GM12878 (cell line): ENCODE measurements around the gene ATRN. TPM values are rescaled to one million over a fixed set of nuclear protein-coding genes. Genes with fewer than 3 reads are reported as not detected.
A peak's percentile ranks its signal among the peaks of the same experiment; 100 is the strongest.

Experiments
- ATAC-seq: fragments of 200-7000 bp; cut with Tn5 transposase; 3 replicates; pipeline ENCODE4 v1.9.1; 2020; ENCODE audit warnings: mild to moderate bottlenecking, moderate library complexity
- BruUV-seq: library from RNA; stranded (reverse); fragments of 400-500 nt; replicated peaks from 2 replicates; lab custom pipeline; 2021; lab: Mats Ljungman, UMichigan
- CTCF ChIA-PET: fragments of 300-600 bp; sonication (Branson Sonifier 250); formaldehyde crosslinking; extraction: SDS; loops from one replicate; lab custom pipeline; 2021; ENCODE audit warnings: inconsistent platforms; lab: Yijun Ruan, JAX
- POLR2A ChIA-PET: fragments of 350-600 bp; formaldehyde crosslinking; extraction: SDS; loops from one replicate; lab custom pipeline; 2021; ENCODE audit warnings: inconsistent platforms; lab: Charles Lee
- RAD21 ChIA-PET: fragments of 300-600 bp; sonication (Branson Sonifier 250); formaldehyde crosslinking; loops from one replicate; lab custom pipeline; 2023; ENCODE audit warnings: antibody characterized with exemption; ENCODE audit not compliant: unreplicated experiment; lab: Charles Lee
- SMC1A ChIA-PET: fragments of 300-600 bp; sonication (Branson Sonifier 250); formaldehyde crosslinking; loops from one replicate; lab custom pipeline; 2023; ENCODE audit not compliant: unreplicated experiment, uncharacterized antibody; lab: Charles Lee
- DNase-seq: peaks from one replicate; pipeline ENCODE4 v3.0.0-alpha.2; 2011; ENCODE audit warnings: low read depth, low spot score
- FAIRE-seq: peaks from 3 replicates; lab custom pipeline; 2011; peaks lifted over from hg19 to GRCh38; lab: Jason Lieb, UNC
- H2AFZ ChIP-seq: 2 replicates; pipeline ENCODE4 v1.6.0; 2011; ENCODE audit warnings: low read depth, low read length, control low read depth; ENCODE audit not compliant: control insufficient read depth
- H3K27ac ChIP-seq: 2 replicates; pipeline ENCODE4 v1.5.1; 2011; ENCODE audit warnings: control low read depth; ENCODE audit not compliant: control insufficient read depth, insufficient read depth
- H3K27me3 ChIP-seq, 2 experiments: replicated peaks in 1 of 2; 2 replicates each; pipeline versions ENCODE4 v1.6.0 to v1.6.1; 2011; ENCODE audit warnings: low read length in 1 of 2; ENCODE audit not compliant: control insufficient read depth in 2 of 2, insufficient read depth in 2 of 2
- H3K36me3 ChIP-seq, 2 experiments: 2 replicates each; pipeline ENCODE4 v1.5.1; 2011; ENCODE audit warnings: low read length in 1 of 2; ENCODE audit not compliant: control insufficient read depth in 2 of 2, insufficient read depth in 2 of 2
- H3K4me1 ChIP-seq: 2 replicates; pipeline ENCODE4 v1.6.1; 2011; ENCODE audit warnings: mild to moderate bottlenecking, low read length, moderate library complexity, mixed read lengths; ENCODE audit not compliant: control insufficient read depth, insufficient read depth
- H3K4me2 ChIP-seq: 2 replicates; pipeline ENCODE4 v1.6.0; 2011; ENCODE audit warnings: control low read depth; ENCODE audit not compliant: control insufficient read depth, insufficient read depth
- H3K4me3 ChIP-seq: fragments of 200-600 bp; sonication (generic); 2 replicates; pipeline ENCODE4 v1.5.1; 2016
- H3K79me2 ChIP-seq: 2 replicates; pipeline ENCODE4 v1.6.0; 2011; ENCODE audit warnings: low read length; ENCODE audit not compliant: control insufficient read depth, insufficient read depth
- H3K9ac ChIP-seq: 2 replicates; pipeline ENCODE4 v1.8.0; 2011; ENCODE audit warnings: low read length, control low read depth, mixed read lengths; ENCODE audit not compliant: control insufficient read depth, insufficient read depth
- H3K9me3 ChIP-seq: replicated peaks from 3 replicates; pipeline ENCODE4 v1.5.1; 2011; ENCODE audit warnings: mild to moderate bottlenecking, low read length; ENCODE audit not compliant: control insufficient read depth, insufficient read depth
- H4K20me1 ChIP-seq: 2 replicates; pipeline ENCODE4 v1.6.0; 2011; ENCODE audit not compliant: control insufficient read depth, insufficient read depth
- ATF2 ChIP-seq: IDR thresholded peaks from 2 replicates; pipeline ENCODE4 v1.6.1; 2012; ENCODE audit warnings: low read length, inconsistent platforms
- BACH1 ChIP-seq: fragments of 450-650 bp; IDR thresholded peaks from 2 replicates; pipeline ENCODE4 v1.6.1; 2017; ENCODE audit warnings: mild to moderate bottlenecking, borderline replicate concordance
- BHLHE40 ChIP-seq, 2 experiments: fragments of 450-650 bp in 1 of 2; IDR thresholded peaks; 2 replicates each; pipeline ENCODE4 v1.6.1; 2011 to 2017; ENCODE audit warnings: low read depth in 2 of 2, borderline replicate concordance in 1 of 2, improper control_type of control experiment in 1 of 2, low read length in 1 of 2, mild to moderate bottlenecking in 1 of 2
- CHD1 ChIP-seq: IDR thresholded peaks from 2 replicates; pipeline ENCODE4 v1.6.1; 2012; ENCODE audit warnings: low read depth, low read length, improper control_type of control experiment
- EP300 ChIP-seq, 2 experiments: fragments of 150-350 bp in 1 of 2; IDR thresholded peaks; 2 replicates each; pipeline ENCODE4 v1.6.1; 2011 to 2012; ENCODE audit warnings: low read depth in 2 of 2, low read length in 2 of 2, borderline replicate concordance in 1 of 2, improper control_type of control experiment in 1 of 2, inconsistent platforms in 1 of 2; ENCODE audit not compliant: control insufficient read depth in 1 of 2
- FOXK2 ChIP-seq: fragments of 450-650 bp; IDR thresholded peaks from 2 replicates; pipeline ENCODE4 v1.6.1; 2017; ENCODE audit warnings: mild to moderate bottlenecking, moderate library complexity
- GABPA ChIP-seq: IDR thresholded peaks from 2 replicates; pipeline ENCODE4 v1.6.1; 2014; ENCODE audit warnings: antibody characterized with exemption, low read depth, mild to moderate bottlenecking, inconsistent platforms
- HDGF ChIP-seq: fragments of 450-650 bp; IDR thresholded peaks from 2 replicates; pipeline ENCODE4 v1.6.1; 2016; ENCODE audit warnings: antibody characterized with exemption
- IKZF1 ChIP-seq: fragments of 450-650 bp; conservative IDR thresholded peaks from 2 replicates; pipeline ENCODE4 v1.6.1; 2017; ENCODE audit warnings: antibody characterized with exemption, mild to moderate bottlenecking
- JUNB ChIP-seq: IDR thresholded peaks from 2 replicates; pipeline ENCODE4 v1.6.1; 2016; ENCODE audit warnings: antibody characterized with exemption, mild to moderate bottlenecking
- NFIC ChIP-seq: IDR thresholded peaks from 2 replicates; pipeline ENCODE4 v1.6.1; 2012; ENCODE audit warnings: low read depth, mild to moderate bottlenecking, inconsistent platforms, low read length, moderate library complexity
- PRDM15 ChIP-seq: fragments of 450-650 bp; formaldehyde crosslinking; IDR thresholded peaks from 2 replicates; pipeline ENCODE4 v1.4.0; 2020; ENCODE audit warnings: mild to moderate bottlenecking, moderate library complexity
- RAD51 ChIP-seq: fragments of 450-650 bp; IDR thresholded peaks from 2 replicates; pipeline ENCODE4 v1.6.1; 2016; ENCODE audit warnings: moderate library complexity, mild to moderate bottlenecking, inconsistent platforms
- RFX5 ChIP-seq: IDR thresholded peaks from 2 replicates; pipeline ENCODE4 v1.6.1; 2011; ENCODE audit warnings: low read depth, low read length, improper control_type of control experiment
- RUNX3 ChIP-seq: IDR thresholded peaks from 2 replicates; pipeline ENCODE4 v1.6.1; 2012; ENCODE audit warnings: low read length, inconsistent platforms
- TCF12 ChIP-seq: IDR thresholded peaks from 2 replicates; pipeline ENCODE4 v1.6.1; 2011; ENCODE audit warnings: low read depth, mild to moderate bottlenecking, low read length
- ZBED1 ChIP-seq: IDR thresholded peaks from 2 replicates; pipeline ENCODE4 v1.6.1; 2016; ENCODE audit warnings: borderline replicate concordance
- ZNF207 ChIP-seq: fragments of 450-650 bp; IDR thresholded peaks from 2 replicates; pipeline ENCODE4 v1.6.1; 2014; ENCODE audit warnings: antibody characterized with exemption, mild to moderate bottlenecking, borderline replicate concordance
- WGBS: methylation state at CpG from one replicate; pipeline ENCODE4 v1.1.6; 2016; ENCODE audit warnings: low lambda C conversion rate; ENCODE audit not compliant: insufficient replicate concordance, insufficient coverage; ENCODE audit errors: missing lambda C conversion rate; 5-methylcytosine and 5-hydroxymethylcytosine counted together
- in situ Hi-C: fragments of 300-500 bp; cut with MboI; formaldehyde crosslinking; loops from 9 replicates; pipeline ENCODE4 v1.14.3; 2018; ENCODE audit warnings: mixed read lengths
- intact Hi-C: fragments of 100-400 bp; cut with micrococcal nuclease; formaldehyde crosslinking; loops from one replicate; pipeline ENCODE4 v1.14.2; 2022; ENCODE audit not compliant: unreplicated experiment
- polyA plus RNA-seq, 11 experiments: library from polyadenylated mRNA; depleted of rRNA in 4 of 11; unstranded in 6 of 11; stranded (reverse) in 5 of 11; fragments of >200 nt; fragmentation: Nextera tagmentation in 4 of 11; fragmentation: Illumina TruSeq in 1 of 11; extraction: Ambion mirVana in 4 of 11; extraction: Trizol in 1 of 11; gene quantifications; 1 replicate in 1 of 11; 2 replicates in 10 of 11; pipeline versions ENCODE4 v1.2.1 to v1.2.3, GENCODE V29; 2011 to 2016; ENCODE audit warnings: inconsistent platforms in 2 of 11, missing spikeins in 2 of 11, low read depth in 1 of 11
- total RNA-seq, 4 experiments: library from RNA; depleted of rRNA in 3 of 4; stranded (reverse); fragments of >200 nt in 3 of 4; fragmentation: Illumina TruSeq in 1 of 4; extraction: Trizol in 1 of 4; gene quantifications; 2 replicates each; pipeline versions ENCODE4 v1.2.1 to v1.2.3, GENCODE V29; 2013 to 2021

ATRN gene
- total and polyA plus RNA-seq, 10 of the 15 experiments (the other 5 are each of a cell fraction or from before 2014, with no cell fraction given) = 0.71 to 11.6 (median 6.9) TPM

GRCh38 chr20:3509064-3509463 lies 38.2 kb downstream of the ATRN start:
- H3K36me3 ChIP-seq = no peaks in the 10 kb centered on the region
- intact Hi-C loops = no loop called here
- FAIRE-seq (no peak), DNase-seq (no peak), ATAC-seq (peak; percentile 42)
- H4K20me1 ChIP-seq = no peaks in the 10 kb centered on the region
- CTCF ChIA-PET = no interaction called here
- TF ChIP-seq RFX5 (no peak), JUNB (peak; percentile 73), HDGF (no peak), RAD51 (no peak), IKZF1 (no peak), GABPA (0 out of 2 replicates have a peak, but pooled peaks have one; percentile 8), ATF2 (peak; percentile 29; the same call in 1 of the 2 replicates), BACH1 (no peak), EP300 (IDR thresholded peaks at IDR 0.05; ENCODE audit: borderline replicate concordance in 1 of 2, control insufficient read depth in 1 of 2, low read depth in 2 of 2, low read length in 2 of 2) (no peak), CHD1 (no peak), FOXK2 (no peak), RUNX3 (peak; percentile 54; the same call in 1 of the 2 replicates), ZBED1 (no peak), TCF12 (0 out of 2 replicates have a peak, but pooled peaks have one; percentile 20), ZNF207 (no peak), PRDM15 (no peak), BHLHE40 (IDR thresholded peaks at IDR 0.05; ENCODE audit: borderline replicate concordance in 1 of 2, low read depth in 2 of 2, low read length in 1 of 2) (no peak), NFIC (peak; percentile 46; the same call in 1 of the 2 replicates)
- RAD21 ChIA-PET = no interaction called here
- H3K27me3 ChIP-seq = no peaks in the 10 kb centered on the region
- no peak overlapping the region for H3K9ac ChIP-seq
- POLR2A ChIA-PET = no interaction called here
- H3K9me3 ChIP-seq = no peaks in the 10 kb centered on the region
- WGBS = 51% methylated on average over 2 of the region's 2 CpGs
- in situ Hi-C loops = no loop called here
- BruUV-seq = no TSS peak
- H2AFZ ChIP-seq = no peak overlapping the region
- H3K27ac ChIP-seq = no peak overlapping the region
- no peaks in the 10 kb centered on the region for H3K4me1 ChIP-seq
- H3K4me3 ChIP-seq = no peak overlapping the region
- H3K79me2 ChIP-seq = no peaks in the 10 kb centered on the region
- H3K4me2 ChIP-seq = no peak overlapping the region
- SMC1A ChIA-PET = interaction anchor here (0.7 kb wide), 1 partner anchor 108 kb away, joined by 3 read pairs; no protein-coding TSS in a partner anchor
